Measurements from ENCODE around the gene BCS1L. TPM values are rescaled to one million over a fixed set of nuclear protein-coding genes. Genes with fewer than 3 reads are reported as not detected.

The BCS1L gene
- total RNA-seq = 22.8 and 36.7 TPM in 2 replicates

GRCh38 chr2:218659258-218659987 lies at the start of gene BCS1L, which contains the start of gene ZNF142:
BCS1L (plus strand) TSS chr2:218659683; CDS start chr2:218660988, 1,305 bp downstream.
ZNF142 (minus strand) TSS chr2:218659623; CDS start chr2:218656429, 3,194 bp downstream.

GRCh38 chr2:218671654-218672566 lies 12.4 kb downstream of the BCS1L start, which contains the start of the genes RNF25 and STK36:
RNF25 (minus strand) TSS chr2:218672002; CDS start chr2:218671970, 32 bp downstream.
STK36 (plus strand) TSS chr2:218672086; CDS start chr2:218672830, 744 bp downstream.

GRCh38 chr2:218710687-218711549 lies 51.4 kb downstream of the BCS1L start, which contains the start of gene TTLL4:
TTLL4 (plus strand) TSS chr2:218710835; CDS start chr2:218737677, 26,842 bp downstream.

Other genes with a start within 250 kb of the BCS1L start
- gene VIL1, start 240.6 kb upstream of the BCS1L start, total RNA-seq = not detected in 2 replicates
- gene USP37, start 91.3 kb upstream of the BCS1L start, total RNA-seq = 5.1 and 9.1 TPM in 2 replicates
- 44.2 and 77.7 TPM in 2 replicates for gene CNOT9, start 90.8 kb upstream of the BCS1L start, total RNA-seq
- gene PLCD4, start 51.8 kb upstream of the BCS1L start, total RNA-seq = 4.2 TPM in 1 of 2 replicates, not detected in the other
- gene ZNF142, start 60 bp upstream of the BCS1L start, total RNA-seq = 20.4 and 22.2 TPM in 2 replicates
- 25.7 and 36.3 TPM in 2 replicates for gene RNF25, start 12.3 kb downstream of the BCS1L start, total RNA-seq
- gene STK36, start 12.4 kb downstream of the BCS1L start, total RNA-seq = 16.1 and 32.5 TPM in 2 replicates
- 14.8 and 30.0 TPM in 2 replicates for gene TTLL4, start 51.2 kb downstream of the BCS1L start, total RNA-seq
- 11.9 and 26.1 TPM in 2 replicates for gene CYP27A1, start 122.5 kb downstream of the BCS1L start, total RNA-seq
- not detected in 2 replicates for gene PRKAG3, start 172.1 kb downstream of the BCS1L start, total RNA-seq
- gene WNT6, start 200.1 kb downstream of the BCS1L start, total RNA-seq = not detected in 2 replicates
- gene WNT10A, start 221.2 kb downstream of the BCS1L start, total RNA-seq = 1.1 and 10.5 TPM in 2 replicates

Data from mesangial cell (primary cell).